ENCODE measurements around the gene CYP3A7.
"Not testable (repeated sequence)": the region's sequence is repeated elsewhere in the genome, so short reads cannot be mapped to it uniquely, and the experiment has no call there.

Gene CYP3A7

DNA sequence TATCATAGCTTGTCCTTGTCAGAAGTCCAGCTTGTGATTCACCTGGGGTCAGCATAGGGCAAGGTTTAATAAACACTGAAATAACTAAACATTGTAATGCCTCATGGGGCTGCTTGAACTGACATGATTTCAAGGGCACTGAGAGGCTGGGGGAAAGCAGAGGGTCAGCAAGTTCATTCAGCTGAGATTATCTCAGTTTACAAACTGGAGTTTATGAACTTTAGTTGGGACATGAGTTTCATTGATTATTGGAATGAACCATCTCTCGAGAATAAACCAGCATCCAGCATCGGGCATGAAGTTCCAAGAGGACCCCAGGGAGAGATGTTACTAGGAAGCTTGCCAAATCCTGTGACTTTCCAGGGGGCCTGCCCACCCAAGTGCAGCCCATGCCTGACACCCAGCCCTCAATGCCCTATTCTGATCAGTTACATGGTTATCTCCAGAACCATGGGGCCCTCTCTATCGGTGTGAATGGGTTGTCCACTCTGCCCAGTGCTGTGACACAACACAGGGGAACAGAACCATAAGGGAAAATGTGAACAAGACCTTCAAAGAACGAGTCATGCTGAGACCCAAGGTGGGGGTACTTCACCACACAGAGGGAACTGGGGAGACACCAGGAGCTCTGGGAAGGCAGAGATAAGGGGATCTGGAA is 7.9 kb upstream of the CYP3A7 start:
- DNase-seq, result no peak

DNA sequence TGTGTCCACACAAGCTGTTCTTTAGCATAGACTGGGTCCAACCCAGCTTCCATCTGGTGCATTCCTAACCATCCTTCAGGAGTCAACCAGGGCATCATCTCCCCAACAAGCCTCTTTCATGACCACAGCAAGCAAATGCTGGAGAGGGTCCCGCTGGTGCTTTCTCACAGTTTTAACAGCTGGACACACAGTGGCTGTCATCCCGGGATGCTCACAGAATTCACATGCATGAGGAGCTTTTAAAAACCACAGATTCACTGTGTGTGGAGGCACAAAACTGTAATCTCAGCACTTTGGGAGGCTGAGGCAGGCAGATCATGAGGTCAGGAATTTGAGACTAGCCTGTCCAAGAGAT is 6.4 kb upstream of the CYP3A7 start:
- DNase-seq, result no peak

DNA sequence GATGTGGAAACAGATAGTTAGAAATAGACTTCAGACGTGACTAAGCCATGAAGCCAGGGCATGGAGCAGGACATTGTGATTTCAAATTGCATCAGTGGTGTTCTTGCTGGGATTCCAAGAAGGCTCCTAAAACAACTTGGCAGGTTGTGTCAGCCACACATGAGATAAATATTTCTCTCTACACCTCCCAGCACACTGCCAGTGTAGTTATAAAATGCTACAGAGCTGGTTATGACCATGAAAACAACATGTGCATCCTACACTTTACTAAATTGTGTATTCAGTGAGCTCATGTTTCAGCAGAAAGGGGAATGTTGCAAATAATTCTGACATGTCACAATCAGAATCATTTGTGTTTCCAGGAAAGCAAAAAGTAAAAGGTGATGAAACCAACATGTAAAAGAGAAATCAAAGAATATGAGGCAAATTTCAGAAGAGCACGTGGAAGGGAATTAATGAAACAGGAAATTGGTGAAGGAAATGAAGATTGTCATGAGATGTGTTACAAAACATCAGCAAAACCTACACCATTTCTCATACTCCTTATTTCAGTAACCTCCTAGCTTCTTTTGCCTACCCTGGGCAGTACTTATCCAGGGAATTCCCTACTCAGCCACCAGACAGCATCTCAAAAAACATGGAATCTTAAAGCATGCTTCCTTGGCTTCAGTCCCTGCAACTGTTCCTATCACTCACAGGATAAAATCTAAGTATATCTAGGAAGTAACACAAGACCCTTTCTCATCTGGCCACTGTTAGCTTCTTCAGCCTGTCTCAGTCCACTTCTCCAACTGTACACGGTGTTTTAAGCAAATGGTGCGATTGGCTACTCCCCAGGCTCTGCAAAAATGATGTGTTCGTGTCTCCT is 5.8 kb upstream of the CYP3A7 start:
- DNase-seq, result no peak

DNA sequence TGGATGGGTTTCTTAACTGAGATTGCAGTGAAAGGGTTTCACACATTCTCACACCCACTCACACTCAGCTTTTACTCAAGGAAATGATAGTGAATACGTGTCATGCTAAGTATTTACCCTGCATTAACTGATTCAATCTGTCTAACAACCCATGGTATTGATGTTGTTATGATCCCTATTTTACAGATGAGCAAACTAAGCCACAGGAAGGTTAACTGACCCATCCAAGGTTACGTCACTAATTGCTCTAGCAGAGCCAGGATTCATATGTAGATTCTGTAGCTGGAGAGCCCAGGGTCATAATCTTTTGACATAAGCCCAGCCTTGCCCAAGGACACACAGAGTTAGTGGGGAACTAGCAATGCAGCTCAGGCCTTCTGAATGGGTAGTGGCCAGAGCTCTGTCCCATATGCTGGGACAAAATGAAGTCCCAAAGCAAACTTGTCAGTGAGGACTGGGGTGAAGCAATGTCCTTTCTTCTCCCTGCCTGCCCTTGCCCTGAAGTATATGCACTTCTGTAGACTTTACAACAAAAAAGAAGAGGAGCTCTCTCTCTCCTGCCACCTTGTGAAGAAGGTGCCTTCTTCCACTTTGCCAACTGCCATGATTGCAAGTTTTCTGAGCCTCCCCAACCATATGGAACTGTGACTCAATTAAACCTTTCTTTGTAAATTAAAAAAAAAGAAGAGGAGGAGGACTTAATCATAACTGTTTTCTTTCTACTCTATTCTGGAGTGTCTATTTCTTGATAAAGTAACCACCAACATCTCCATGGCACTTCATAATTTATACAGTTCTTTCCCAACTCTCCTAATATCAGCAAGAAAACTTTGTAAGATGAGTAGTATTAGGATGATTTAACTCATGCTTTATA is 4.9 kb upstream of the CYP3A7 start:
- no peak for DNase-seq

DNA sequence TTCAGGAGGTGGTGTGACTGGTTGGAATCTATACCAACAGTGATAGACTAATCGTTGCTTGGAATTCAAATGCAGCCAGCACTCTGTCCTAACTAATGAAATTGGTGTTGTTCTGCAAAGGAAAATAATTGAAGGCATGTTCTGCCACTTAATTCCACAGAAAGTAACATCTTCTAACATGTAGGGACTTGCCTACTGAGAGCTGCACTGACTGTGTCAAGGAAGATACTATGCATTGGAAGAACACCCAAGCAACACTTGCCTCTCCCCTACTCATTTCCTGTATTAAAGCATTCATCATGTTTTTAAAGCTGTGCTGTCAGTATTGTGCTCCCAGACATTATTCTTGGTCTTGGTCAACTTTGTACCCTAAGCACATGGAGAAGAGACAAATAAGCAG is 2.7 kb upstream of the CYP3A7 start:
- DNase-seq, result no peak

DNA sequence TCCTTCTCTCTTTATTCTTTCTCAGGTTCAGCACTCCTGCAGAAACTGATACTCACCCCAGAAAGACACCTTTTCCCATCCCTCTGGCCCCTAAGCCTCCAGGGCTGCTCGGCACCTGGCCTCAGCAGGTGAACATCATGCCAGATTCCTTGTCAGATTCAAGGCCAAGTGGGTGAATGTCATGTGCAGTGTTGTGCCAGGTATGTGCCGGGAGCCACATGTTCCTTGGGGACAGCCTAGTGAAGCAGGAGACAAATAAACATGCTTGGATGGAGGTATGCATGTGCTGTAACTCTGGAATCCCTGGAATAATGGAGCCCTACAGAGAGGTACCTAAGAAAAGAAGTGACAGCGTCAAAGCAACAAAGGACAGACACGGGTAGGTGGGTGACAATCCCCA is 1.7 kb upstream of the CYP3A7 start:
- DNase-seq, result not testable (repeated sequence)

DNA sequence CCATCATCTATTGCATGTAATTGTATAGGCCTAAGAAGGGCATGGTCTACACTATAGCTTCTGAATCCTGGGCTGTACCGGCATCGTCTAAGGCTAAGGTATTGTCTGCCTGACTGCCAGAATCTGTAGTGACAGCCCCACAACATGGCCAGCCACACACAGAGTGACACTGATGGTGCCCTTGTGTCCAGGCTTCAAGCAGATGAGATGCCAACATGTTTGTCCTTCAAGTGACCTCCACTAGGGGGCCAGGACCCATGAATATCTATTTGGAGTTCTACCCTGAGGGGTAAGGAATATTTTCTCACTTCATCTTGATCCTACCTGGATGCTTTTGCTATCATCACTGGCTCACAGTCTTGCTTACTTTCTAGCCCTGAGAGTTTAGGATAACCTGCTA is 1.5 kb downstream of the CYP3A7 start:
- DNase-seq, result no peak

DNA sequence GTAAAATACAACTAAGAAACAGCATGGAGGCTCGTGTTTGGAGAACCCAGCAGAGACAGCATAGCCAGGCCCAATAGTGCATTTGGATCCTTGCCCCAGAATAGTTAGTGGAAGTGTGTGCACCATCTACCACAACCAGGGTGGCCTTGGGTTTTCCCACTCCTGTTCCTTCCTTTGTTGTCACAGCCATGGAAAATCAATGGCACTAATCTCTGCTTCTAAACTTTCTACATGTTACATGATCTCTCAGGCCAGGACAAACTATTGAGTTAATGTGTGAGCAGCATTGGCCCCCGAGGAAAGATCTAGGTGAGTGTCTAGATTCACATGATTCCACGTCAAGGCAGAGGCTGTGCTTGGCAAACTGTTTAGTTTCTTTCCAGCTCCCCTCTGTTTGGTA is 2.0 kb downstream of the CYP3A7 start:
- no peak for DNase-seq

DNA sequence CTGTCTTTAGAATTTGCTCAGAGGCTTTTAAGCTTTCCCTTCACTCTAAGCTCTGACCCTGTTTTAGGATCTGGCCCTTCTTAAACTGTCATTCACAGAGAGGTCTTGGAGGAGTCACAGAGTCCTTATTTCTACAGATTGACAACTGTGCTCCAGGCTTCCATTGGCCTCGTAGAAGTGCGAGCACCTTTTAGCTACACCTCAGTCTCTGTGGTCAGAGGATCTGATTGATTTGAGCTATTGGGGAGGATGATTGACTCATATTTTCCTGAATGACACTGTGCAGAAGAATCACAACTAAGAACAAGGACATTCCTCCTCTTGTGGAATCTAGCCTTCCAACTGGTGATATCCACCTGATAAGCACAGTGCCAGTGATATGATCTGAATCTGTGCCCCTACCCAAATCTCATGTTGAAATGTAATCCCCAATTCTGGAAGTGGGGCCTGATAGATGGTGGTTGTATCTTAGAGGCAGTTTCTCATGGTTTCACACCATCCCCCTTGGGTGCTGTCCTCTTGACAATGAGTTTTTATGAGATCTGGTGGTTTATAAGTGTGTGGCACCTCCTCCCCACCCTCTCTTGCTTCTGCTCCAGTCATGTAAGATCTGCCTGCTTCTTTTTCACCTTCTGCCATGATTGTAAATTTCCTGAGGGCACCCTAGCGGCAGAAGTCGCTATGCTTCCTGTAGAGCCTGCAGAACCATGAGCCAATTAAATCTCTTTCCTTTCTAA is 3.2 kb downstream of the CYP3A7 start:
- DNase-seq, result no peak

DNA sequence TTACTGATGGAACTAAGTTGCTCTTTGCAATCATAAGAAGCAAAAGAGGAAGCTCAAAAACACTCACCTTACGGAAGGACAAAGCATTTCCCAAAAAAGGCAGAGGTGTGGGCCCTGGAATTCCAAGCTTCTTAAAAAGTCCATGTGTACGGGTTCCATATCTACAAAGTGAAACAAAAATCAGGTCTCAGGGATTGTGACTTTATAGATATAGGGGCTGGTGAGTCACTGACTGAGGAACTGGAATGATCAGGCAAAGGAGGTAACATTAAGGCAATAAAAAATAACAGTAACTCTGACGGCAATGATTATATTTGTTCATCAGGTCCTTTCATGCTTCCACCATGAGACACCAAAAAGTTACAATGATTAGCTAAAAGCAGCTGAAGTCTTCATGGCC is 4.0 kb downstream of the CYP3A7 start:
- DNase-seq, result no peak

DNA sequence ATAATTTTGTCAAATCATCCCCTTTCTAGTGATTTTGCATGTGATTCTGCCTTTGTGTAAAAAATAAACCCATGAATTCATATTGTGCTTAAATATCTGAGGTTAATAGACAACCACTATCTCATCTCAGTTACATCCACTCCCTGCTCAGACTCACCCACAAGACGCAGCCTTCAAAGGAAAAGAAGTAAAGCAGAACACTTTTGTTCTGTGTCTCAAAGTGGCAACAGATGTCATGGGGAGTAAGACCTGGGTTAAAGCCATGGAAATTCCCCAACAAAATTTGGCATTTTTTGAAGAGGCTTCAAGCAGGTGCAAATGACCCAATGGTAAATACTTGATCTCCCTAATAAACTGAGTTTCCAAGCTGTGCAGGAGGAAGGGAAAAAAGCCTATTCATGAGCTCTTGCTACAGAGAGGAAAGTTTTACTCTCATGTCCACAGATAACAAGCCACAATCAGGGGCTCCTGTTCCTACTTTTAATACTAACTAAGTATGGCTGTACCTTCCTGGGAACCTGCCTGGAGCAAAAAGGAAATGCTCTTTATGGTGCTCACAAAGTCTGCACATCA is 4.7 kb downstream of the CYP3A7 start:
- no peak for DNase-seq

DNA sequence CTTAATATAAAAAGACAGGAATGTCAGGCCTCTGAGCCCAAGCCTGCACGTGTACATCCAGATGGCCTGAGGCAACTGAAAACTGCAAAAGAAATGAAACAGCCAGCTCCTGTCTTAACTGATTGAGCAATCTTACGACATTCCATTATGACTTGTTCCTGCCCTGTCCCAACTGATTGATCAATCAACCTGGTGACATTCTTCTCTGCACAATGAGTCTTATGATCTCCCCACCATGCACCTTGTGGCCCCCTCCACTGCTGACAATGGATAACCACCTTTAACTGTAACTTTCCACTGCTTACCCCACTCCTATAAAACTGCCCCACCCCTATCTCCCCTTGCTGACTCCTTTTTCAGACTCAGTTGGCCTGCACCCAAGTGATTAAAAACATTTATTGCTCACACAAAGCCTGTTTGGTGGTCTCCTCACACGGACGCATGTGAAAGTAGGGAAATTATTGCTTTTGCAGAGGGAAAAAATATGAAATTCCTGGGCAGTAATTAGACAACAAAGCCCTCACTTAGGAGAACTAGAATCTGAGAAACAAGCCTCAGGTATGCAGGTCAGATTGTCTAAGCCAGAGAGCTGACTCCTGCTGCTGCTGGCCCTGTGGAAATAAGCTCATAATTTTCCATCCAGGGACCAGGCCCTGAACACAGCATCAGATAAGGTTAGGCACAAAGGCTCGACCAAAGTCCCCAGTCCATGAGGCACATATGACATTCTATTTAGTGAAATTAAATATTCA is 5.3 kb downstream of the CYP3A7 start:
- DNase-seq, result no peak

DNA sequence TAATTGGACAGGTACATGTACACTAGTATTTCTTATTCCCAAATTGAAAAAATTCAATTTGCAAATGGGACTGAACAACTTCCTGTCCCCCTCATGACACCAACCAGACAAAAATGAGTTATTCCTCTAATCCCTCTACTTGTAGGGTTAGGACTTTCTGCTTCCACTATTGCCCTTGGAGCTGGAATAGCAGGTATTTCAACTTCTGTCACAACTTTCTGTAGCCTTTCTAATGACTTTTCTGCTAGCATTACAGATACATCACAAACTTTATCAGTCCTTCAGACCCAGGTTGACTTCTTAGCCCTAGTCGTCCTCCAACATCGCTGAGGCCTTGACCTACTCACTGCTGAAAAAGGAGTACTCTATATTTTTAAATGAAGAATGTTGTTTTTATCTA is 6.4 kb downstream of the CYP3A7 start:
- no peak for DNase-seq

DNA sequence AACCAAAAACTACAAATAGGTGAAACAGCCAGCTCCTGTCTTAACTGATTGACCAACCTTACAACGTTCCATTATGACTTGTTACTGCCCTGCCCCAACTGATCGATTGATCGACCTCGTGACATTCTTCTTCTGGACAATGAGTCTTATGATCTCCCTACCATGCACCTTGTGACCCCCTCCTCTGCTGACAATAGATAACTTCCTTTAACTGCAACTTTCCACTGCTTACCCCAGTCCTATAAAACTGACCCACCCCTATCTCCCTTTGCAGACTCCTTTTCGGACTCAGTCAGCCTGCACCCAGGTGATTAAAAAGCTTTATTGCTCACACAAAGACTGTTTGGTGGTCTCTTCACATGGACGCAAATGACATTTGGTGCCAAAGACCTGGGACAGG is 11.8 kb downstream of the CYP3A7 start:
- not testable (repeated sequence) for DNase-seq

DNA sequence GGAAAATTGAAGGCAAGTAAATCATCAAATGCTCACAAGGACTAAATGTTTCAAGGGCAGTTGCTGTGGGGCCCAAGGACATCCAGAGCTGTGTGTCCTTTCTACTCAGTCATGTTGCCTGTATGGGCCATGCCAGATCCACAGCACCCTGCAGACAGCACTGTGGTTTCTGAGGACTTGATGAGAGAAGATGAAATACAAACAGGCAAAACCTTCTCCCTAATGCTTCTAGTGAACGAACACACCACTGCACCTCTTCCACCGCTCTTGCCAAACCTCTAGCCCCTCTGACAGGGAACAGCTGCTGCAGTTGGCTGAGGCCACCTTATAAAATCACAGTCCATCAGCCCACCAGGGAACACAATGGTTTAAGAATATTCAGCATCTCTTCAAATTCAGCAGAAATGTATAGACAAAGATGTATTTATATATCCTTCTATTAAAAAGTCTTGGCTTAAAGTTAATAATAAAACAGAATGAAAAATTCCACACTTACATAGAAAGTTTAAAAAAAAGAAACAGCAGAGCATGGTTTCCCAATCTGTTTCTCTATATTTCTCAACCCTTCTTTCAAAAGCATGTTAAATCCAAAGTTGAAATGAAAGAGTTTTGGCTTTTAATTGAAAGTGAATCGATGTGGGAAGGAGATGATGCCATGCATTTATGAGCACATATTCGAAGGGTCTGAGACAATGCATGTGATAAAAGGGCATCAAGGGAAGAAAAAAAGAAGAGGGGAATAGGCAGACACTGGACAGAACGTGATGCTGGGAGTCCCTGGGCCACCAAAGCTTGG is 14.0 kb downstream of the CYP3A7 start:
- DNase-seq, result no peak

DNA sequence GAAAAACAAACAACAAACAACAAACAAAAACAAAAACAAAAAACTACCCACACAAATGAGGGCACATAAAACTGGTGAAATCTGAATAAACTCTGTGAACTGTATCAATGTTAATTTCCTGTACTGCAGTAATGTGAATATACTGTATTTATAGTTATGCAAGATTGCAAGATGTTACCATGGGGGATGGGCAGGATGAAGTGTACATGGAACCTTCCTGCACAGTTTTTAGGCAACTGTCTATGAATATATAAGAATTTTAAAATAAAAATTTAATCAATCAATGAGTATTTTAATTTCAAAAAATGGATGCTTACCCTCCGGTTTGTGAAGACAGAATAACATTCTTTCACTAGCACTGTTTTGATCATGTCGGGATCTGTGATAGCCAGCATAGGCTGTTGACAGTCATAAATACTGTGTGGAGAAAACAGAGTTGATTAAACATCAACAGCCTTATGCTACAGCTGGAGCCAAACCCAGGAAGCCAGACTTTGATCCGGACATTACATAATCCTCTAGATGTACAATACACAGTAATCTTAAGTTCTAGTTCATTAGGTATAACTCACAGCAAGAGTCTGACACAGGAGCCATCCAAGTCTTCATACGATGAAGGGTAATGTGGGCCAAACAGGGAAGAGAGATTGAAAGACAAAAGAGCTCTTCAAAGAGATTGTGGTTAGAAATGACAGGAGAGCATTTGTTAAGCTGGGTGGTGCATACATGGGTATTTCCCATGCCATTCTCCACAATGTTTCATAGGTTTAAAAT is 14.8 kb downstream of the CYP3A7 start:
- DNase-seq, result no peak

DNA sequence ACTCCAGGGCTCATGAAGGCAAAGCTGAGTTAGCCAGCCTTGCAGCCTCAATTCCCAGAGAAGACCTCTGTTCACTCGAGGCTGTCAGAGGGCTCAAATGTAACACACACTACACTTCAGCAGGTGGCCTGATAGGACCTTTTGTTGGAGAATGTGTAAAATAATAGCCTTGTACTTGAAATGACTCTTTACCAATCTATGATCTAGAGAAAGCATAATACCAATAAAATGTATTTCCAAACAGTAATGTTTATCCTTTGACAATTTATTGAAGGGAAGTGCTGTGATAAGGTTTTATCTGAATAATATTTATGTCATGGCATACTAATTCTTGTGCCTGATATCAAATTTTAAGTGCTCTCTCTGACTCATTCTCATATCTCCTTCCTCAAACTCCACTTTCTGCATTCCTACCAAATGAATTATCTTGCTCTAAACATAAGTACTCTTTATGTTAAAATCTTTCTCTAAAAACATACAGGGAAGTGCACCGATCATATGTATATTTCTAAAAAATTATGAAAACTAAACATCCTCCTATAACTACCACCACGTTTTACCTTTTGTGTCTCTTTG is 20.9 kb downstream of the CYP3A7 start:
- DNase-seq, result no peak
